Endothelial cell of umbilical vein (primary cell): ENCODE measurements around the gene TGM3. TPM values are rescaled to one million over a fixed set of nuclear protein-coding genes. Genes with fewer than 3 reads are reported as not detected.

ENCODE experiments used
- BruUV-seq: library from RNA; stranded (reverse); fragments of 400-500 nt; replicated peaks from 2 replicates; lab custom pipeline; 2021; lab: Mats Ljungman, UMichigan
- CTCF ChIA-PET: fragments of 300-600, 350-600 bp; sonication (Branson Sonifier 250); formaldehyde crosslinking; loops from one replicate; lab custom pipeline; 2021; ENCODE audit warnings: antibody characterized with exemption, inconsistent platforms; lab: Charles Lee
- POLR2A ChIA-PET: fragments of 300-600, 350-600 bp; sonication (Branson Sonifier 250); formaldehyde crosslinking; loops from one replicate; lab custom pipeline; 2021; ENCODE audit warnings: antibody characterized with exemption, inconsistent platforms; lab: Charles Lee
- DNase-seq: peaks from one replicate; pipeline ENCODE4 v3.0.0-alpha.2; 2011; ENCODE audit warnings: low read depth, low spot score
- FAIRE-seq: peaks from 2 replicates; lab custom pipeline; 2011; peaks lifted over from hg19 to GRCh38; lab: Jason Lieb, UNC
- H2AFZ ChIP-seq: 2 replicates; pipeline ENCODE4 v1.6.0; 2012; ENCODE audit warnings: low read depth, low read length, control low read depth, inconsistent platforms
- H3K27ac ChIP-seq: 2 replicates; pipeline ENCODE4 v1.5.1; 2011; ENCODE audit warnings: low read depth, mild to moderate bottlenecking, control low read depth, low read length, moderate library complexity; ENCODE audit not compliant: insufficient read depth
- H3K27me3 ChIP-seq, 2 experiments: 2 replicates each; pipeline versions ENCODE4 v1.6.0 to v1.6.1; 2011; ENCODE audit warnings: low read length in 2 of 2, mixed read lengths in 1 of 2; ENCODE audit not compliant: control insufficient read depth in 2 of 2, insufficient read depth in 2 of 2
- H3K36me3 ChIP-seq, 2 experiments: 2 replicates in 1 of 2; 3 replicates in 1 of 2; pipeline ENCODE4 v1.5.1; 2011; ENCODE audit warnings: low read length in 2 of 2, mild to moderate bottlenecking in 1 of 2, moderate library complexity in 1 of 2; ENCODE audit not compliant: control insufficient read depth in 2 of 2, insufficient read depth in 2 of 2; ENCODE audit errors: extremely low read depth in 1 of 2
- H3K4me1 ChIP-seq: 3 replicates; pipeline ENCODE4 v1.5.1; 2011; ENCODE audit warnings: mild to moderate bottlenecking, low read length; ENCODE audit not compliant: control insufficient read depth, insufficient read depth; ENCODE audit errors: extremely low read depth
- H3K4me2 ChIP-seq: 2 replicates; pipeline ENCODE4 v1.6.1; 2011; ENCODE audit warnings: low read length, control low read depth, mixed read lengths; ENCODE audit not compliant: insufficient read depth
- H3K4me3 ChIP-seq, 3 experiments: fragments of 200-600 bp in 1 of 3; sonication (generic), shearing (Covaris generic) in 1 of 3; replicated peaks in 1 of 3; 2 replicates each; pipeline ENCODE4 v1.5.1; 2011 to 2016; ENCODE audit warnings: control low read depth in 3 of 3, low read length in 3 of 3, mild to moderate bottlenecking in 2 of 3, inconsistent platforms in 1 of 3, low read depth in 1 of 3, moderate library complexity in 1 of 3; ENCODE audit not compliant: insufficient read depth in 1 of 3
- H3K79me2 ChIP-seq: 2 replicates; pipeline ENCODE4 v1.6.0; 2012; ENCODE audit warnings: low read length, inconsistent platforms; ENCODE audit not compliant: control insufficient read depth, insufficient read depth
- H3K9ac ChIP-seq: replicated peaks from 2 replicates; pipeline ENCODE3; 2011; ENCODE audit warnings: low read length, control low read depth; ENCODE audit not compliant: insufficient read depth; ENCODE audit errors: extremely low read depth
- H3K9me1 ChIP-seq: replicated peaks from 3 replicates; pipeline ENCODE4 v1.6.0; 2011; ENCODE audit warnings: mild to moderate bottlenecking, low read length; ENCODE audit not compliant: control insufficient read depth, insufficient read depth; ENCODE audit errors: extremely low read depth
- H3K9me3 ChIP-seq: replicated peaks from 2 replicates; pipeline ENCODE4 v1.5.1; 2012; ENCODE audit warnings: low read length, inconsistent platforms; ENCODE audit not compliant: control insufficient read depth, insufficient read depth
- H4K20me1 ChIP-seq: replicated peaks from 2 replicates; pipeline ENCODE3; 2011; ENCODE audit warnings: mild to moderate bottlenecking, low read length; ENCODE audit not compliant: control insufficient read depth, insufficient read depth; ENCODE audit errors: extremely low read depth
- CTCF ChIP-seq, 2 donors: IDR thresholded peaks; 1 replicate in 1 of 2; 2 replicates in 1 of 2; pipeline ENCODE4 v1.5.1; 2011; ENCODE audit warnings: low read length in 2 of 2, mild to moderate bottlenecking in 2 of 2, moderate library complexity in 2 of 2, control low read depth in 1 of 2, inconsistent platforms in 1 of 2, low read depth in 1 of 2; ENCODE audit not compliant: insufficient read depth in 1 of 2; ENCODE audit errors: extremely low read depth in 1 of 2
- EZH2 ChIP-seq: IDR thresholded peaks from 2 replicates; pipeline ENCODE4 v1.6.1; 2012; ENCODE audit warnings: borderline replicate concordance, low read depth, mild to moderate bottlenecking, moderate library complexity, low read length, inconsistent platforms; ENCODE audit not compliant: severe bottlenecking
- FOS ChIP-seq: IDR thresholded peaks from 2 replicates; pipeline ENCODE4 v1.6.1; 2011; ENCODE audit warnings: mild to moderate bottlenecking, low read length, moderate library complexity, borderline replicate concordance; ENCODE audit not compliant: insufficient read depth
- GATA2 ChIP-seq: IDR thresholded peaks from 2 replicates; pipeline ENCODE4 v1.7.0; 2011; ENCODE audit warnings: low read depth, mild to moderate bottlenecking, moderate library complexity, mixed read lengths, low read length; ENCODE audit not compliant: insufficient read length, insufficient read depth
- JUN ChIP-seq: IDR thresholded peaks from 2 replicates; pipeline ENCODE4 v1.6.1; 2011; ENCODE audit warnings: borderline replicate concordance, low read depth; ENCODE audit not compliant: insufficient read length, insufficient read depth
- MYC ChIP-seq: IDR thresholded peaks from one replicate; pipeline ENCODE4 v1.6.1; 2011; ENCODE audit warnings: mild to moderate bottlenecking, low read depth, low read length
- POLR2A ChIP-seq: IDR thresholded peaks from 2 replicates; pipeline ENCODE4 v1.6.1; 2012; ENCODE audit warnings: low read depth, mild to moderate bottlenecking, control low read depth, low read length
- POLR2AphosphoS5 ChIP-seq: IDR thresholded peaks from 2 replicates; pipeline ENCODE4 v1.6.1; 2012; ENCODE audit warnings: low read depth, mild to moderate bottlenecking, control low read depth, low read length, moderate library complexity; ENCODE audit not compliant: insufficient read depth
- dilution Hi-C: fragments of 300-500 bp; cut with MboI; formaldehyde crosslinking; loops from one replicate; pipeline ENCODE4 v1.15.0; 2019; ENCODE audit warnings: low sequenced_read_pairs; ENCODE audit not compliant: extremely low pct_ligation_motif_present
- intact Hi-C: fragments of 100-400 bp; cut with micrococcal nuclease; formaldehyde crosslinking; loops from one replicate; pipeline ENCODE4 v1.10.0; 2022
- polyA plus RNA-seq, 4 experiments: library from polyadenylated mRNA; depleted of rRNA in 3 of 4; stranded (reverse) in 3 of 4; unstranded in 1 of 4; fragments of >200 nt; gene quantifications; 2 replicates each; pipeline versions ENCODE4 v1.2.1 to v1.2.3, GENCODE V29; 2011 to 2012; ENCODE audit warnings: missing spikeins in 1 of 4
- total RNA-seq: library from RNA; stranded (reverse); gene quantifications from 2 replicates; pipeline ENCODE4 v1.2.3, GENCODE V29; 2021
- TF ChIP-seq, protein P1 (sequence below): IDR thresholded peaks from 2 replicates; pipeline ENCODE4 v1.6.1; 2011; ENCODE audit not compliant: insufficient read depth, insufficient read length

Gene TGM3
- total and polyA plus RNA-seq, 2 donors (not counting 3 experiments of a cell fraction or from before 2014, with no cell fraction given), result not detected

DNA sequence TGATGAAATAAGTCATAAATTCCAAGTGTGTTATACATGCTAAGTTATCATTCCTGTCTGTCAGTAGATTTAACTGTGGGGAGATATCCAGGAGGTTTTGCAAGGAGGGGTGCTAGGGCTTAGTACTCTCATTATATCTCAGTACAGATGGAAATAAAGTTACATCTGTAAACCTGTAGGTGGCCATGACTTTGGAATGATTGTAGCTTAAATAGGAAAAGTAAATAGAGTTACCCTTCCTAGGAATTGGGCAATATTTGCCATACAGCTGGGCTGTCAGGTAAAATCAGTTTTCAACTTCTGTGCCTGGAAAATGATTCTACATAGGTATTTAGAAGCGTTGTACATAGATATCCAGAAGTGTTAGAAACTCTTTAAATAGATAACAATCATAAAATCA is 19.8 kb upstream of the TGM3 start:
- ChIA-PET CTCF (interaction anchor here (1.1 kb wide), 1 partner anchor 25 kb away, joined by 3 read pairs; no protein-coding TSS in a partner anchor), POLR2A (no interaction called here)
- Histone ChIP-seq H3K9ac (no peak overlapping the region), H3K27ac (no peak overlapping the region), H3K9me1 (no peaks in the 10 kb centered on the region), H3K4me3 (no peak overlapping the region), H3K4me1 (no peaks in the 10 kb centered on the region), H3K27me3 (peaks cover 14 to 18% of the 10 kb centered on the region in 2 experiments), H3K9me3 (no peaks in the 10 kb centered on the region), H2AFZ (no peak overlapping the region), H4K20me1 (no peaks in the 10 kb centered on the region), H3K4me2 (no peak overlapping the region), H3K36me3 (no peaks in the 10 kb centered on the region), H3K79me2 (no peaks in the 10 kb centered on the region)
- dilution Hi-C loops, result no loop called here
- intact Hi-C loops, result no loop called here
- no peak for DNase-seq
- BruUV-seq, result no TSS peak
- FAIRE-seq, result no peak
- no peak for TF ChIP-seq GATA2
- TF ChIP-seq FOS, result no peak
- no peak for TF ChIP-seq POLR2AphosphoS5
- no peak for TF ChIP-seq CTCF (IDR thresholded peaks at IDR 0.05; ENCODE audit: extremely low read depth in 1 of 2, insufficient read depth in 1 of 2, low read depth in 1 of 2, low read length in 2 of 2)
- no peak for TF ChIP-seq POLR2A

DNA sequence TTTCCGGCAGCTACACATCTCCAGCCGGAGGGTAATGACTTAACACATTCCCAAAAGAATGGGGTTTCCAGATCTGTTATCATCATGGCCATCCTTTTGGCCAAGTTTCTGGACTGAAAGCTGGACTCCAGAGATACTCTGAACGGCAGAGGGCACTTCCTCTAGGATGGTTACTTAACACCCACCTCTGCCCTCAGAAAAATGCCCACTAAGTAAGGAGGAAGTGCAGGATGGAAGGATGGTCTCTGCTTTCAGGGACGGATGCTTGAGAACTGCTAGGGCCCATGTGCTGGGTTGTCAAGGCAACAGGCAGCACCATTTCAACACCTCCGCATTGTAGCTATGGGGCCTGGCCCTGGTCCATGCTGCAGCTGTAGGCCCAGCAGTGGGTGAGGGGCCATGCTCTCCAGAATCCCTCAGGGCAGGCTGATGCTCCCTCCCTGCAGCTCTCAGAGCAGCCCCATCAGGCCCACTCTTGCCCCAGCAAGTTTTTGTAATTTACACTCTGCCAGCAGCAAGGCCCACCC is 16.5 kb upstream of the TGM3 start:
- no peaks in the 10 kb centered on the region for H3K9me1 ChIP-seq
- H3K4me2 ChIP-seq, result no peak overlapping the region
- no peaks in the 10 kb centered on the region for H3K79me2 ChIP-seq
- POLR2A ChIA-PET, result no interaction called here
- H3K4me1 ChIP-seq, result no peaks in the 10 kb centered on the region
- FAIRE-seq, result no peak
- intact Hi-C loops (no loop called here), dilution Hi-C loops (no loop called here)
- no peak overlapping the region for H2AFZ ChIP-seq
- no peaks in the 10 kb centered on the region for H4K20me1 ChIP-seq
- no peak overlapping the region for H3K9ac ChIP-seq
- no peak overlapping the region for H3K4me3 ChIP-seq
- no peaks in the 10 kb centered on the region for H3K9me3 ChIP-seq
- peaks cover 14 to 15% of the 10 kb centered on the region in 2 experiments for H3K27me3 ChIP-seq
- no peaks in the 10 kb centered on the region for H3K36me3 ChIP-seq
- TF ChIP-seq EZH2, result no peak
- TF ChIP-seq, protein P1, sequence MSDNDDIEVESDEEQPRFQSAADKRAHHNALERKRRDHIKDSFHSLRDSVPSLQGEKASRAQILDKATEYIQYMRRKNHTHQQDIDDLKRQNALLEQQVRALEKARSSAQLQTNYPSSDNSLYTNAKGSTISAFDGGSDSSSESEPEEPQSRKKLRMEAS, result no peak
- no peak for TF ChIP-seq POLR2A
- TF ChIP-seq GATA2, result no peak
- no peak for TF ChIP-seq FOS
- TF ChIP-seq CTCF (IDR thresholded peaks at IDR 0.05; ENCODE audit: extremely low read depth in 1 of 2, insufficient read depth in 1 of 2, low read depth in 1 of 2, low read length in 2 of 2), result no peak
- TF ChIP-seq JUN, result no peak
- TF ChIP-seq POLR2AphosphoS5, result no peak
- TF ChIP-seq MYC, result no peak
- H3K27ac ChIP-seq, result no peak overlapping the region
- CTCF ChIA-PET, result no interaction called here
- no TSS peak for BruUV-seq
- no peak for DNase-seq
